Hepatocyte (in vitro differentiated cells): ENCODE data around the gene GSC2. TPM values are rescaled to one million over a fixed set of nuclear protein-coding genes. Genes with fewer than 3 reads are reported as not detected.

Experiments
- DNase-seq: peaks from one replicate; pipeline ENCODE4 v3.0.0-alpha.2; 2016; ENCODE audit warnings: low spot score
- H2AFZ ChIP-seq: fragments of 200-600 bp; sonication (generic); 2 replicates; pipeline ENCODE4 v1.6.0; 2016; ENCODE audit warnings: antibody characterized with exemption, mild to moderate bottlenecking
- H3K27ac ChIP-seq: fragments of 200-600 bp; sonication (generic); 2 replicates; pipeline ENCODE4 v1.5.1; 2016; ENCODE audit warnings: mild to moderate bottlenecking
- H3K27me3 ChIP-seq: fragments of 200-600 bp; sonication (generic); 2 replicates; pipeline ENCODE4 v1.6.1; 2016
- H3K36me3 ChIP-seq: fragments of 200-600 bp; sonication (generic); replicated peaks from 2 replicates; pipeline ENCODE4 v1.5.1; 2016; ENCODE audit warnings: low read depth; ENCODE audit not compliant: insufficient read depth
- H3K4me1 ChIP-seq: fragments of 200-600 bp; sonication (generic); 2 replicates; pipeline ENCODE4 v1.5.1; 2016; ENCODE audit warnings: mild to moderate bottlenecking, moderate library complexity; ENCODE audit not compliant: insufficient read depth
- H3K4me2 ChIP-seq: fragments of 200-600 bp; sonication (generic); 2 replicates; pipeline ENCODE4 v1.6.0; 2016
- H3K4me3 ChIP-seq: fragments of 200-600 bp; sonication (generic); 2 replicates; pipeline ENCODE4 v1.5.1; 2016; ENCODE audit warnings: mild to moderate bottlenecking
- H3K79me2 ChIP-seq: fragments of 200-600 bp; sonication (generic); 2 replicates; pipeline ENCODE4 v1.6.0; 2017; ENCODE audit warnings: mild to moderate bottlenecking
- H3K9me2 ChIP-seq: fragments of 200-600 bp; sonication (generic); replicated peaks from 2 replicates; pipeline ENCODE4 v1.6.0; 2017; ENCODE audit warnings: mild to moderate bottlenecking; ENCODE audit not compliant: insufficient read depth
- H3K9me3 ChIP-seq: fragments of 200-600 bp; sonication (generic); 2 replicates; pipeline ENCODE4 v1.5.1; 2016; ENCODE audit warnings: low read depth, mild to moderate bottlenecking
- H4K20me1 ChIP-seq: fragments of 200-600 bp; sonication (generic); 2 replicates; pipeline ENCODE4 v1.6.0; 2016; ENCODE audit warnings: mild to moderate bottlenecking; ENCODE audit not compliant: insufficient read depth, poor library complexity, severe bottlenecking
- CTCF ChIP-seq: fragments of 200-600 bp; sonication (generic); IDR thresholded peaks from 2 replicates; pipeline ENCODE4 v1.5.1; 2016; ENCODE audit warnings: antibody characterized with exemption, mild to moderate bottlenecking; ENCODE audit not compliant: poor library complexity
- EZH2 ChIP-seq: fragments of 200-600 bp; sonication (generic); IDR thresholded peaks from 2 replicates; pipeline ENCODE4 v1.6.1; 2016; ENCODE audit warnings: antibody characterized with exemption, mild to moderate bottlenecking, borderline replicate concordance
- EZH2phosphoT487 ChIP-seq: fragments of 200-600 bp; sonication (generic); IDR thresholded peaks from one replicate; pipeline ENCODE4 v1.6.1; 2018; ENCODE audit warnings: antibody characterized with exemption, mild to moderate bottlenecking, low read depth, moderate library complexity; ENCODE audit not compliant: unreplicated experiment, severe bottlenecking
- WGBS: methylation state at CpG from one replicate; pipeline ENCODE4 v1.1.6; 2016; ENCODE audit warnings: low lambda C conversion rate; ENCODE audit errors: missing lambda C conversion rate; 5-methylcytosine and 5-hydroxymethylcytosine counted together
- polyA plus RNA-seq: library from polyadenylated mRNA; unstranded; fragments of >200 nt; fragmentation: Nextera tagmentation; extraction: Ambion mirVana; gene quantifications from 2 replicates; pipeline ENCODE4 v1.2.1, GENCODE V29; 2016
- total RNA-seq: library from RNA; depleted of rRNA; stranded (reverse); fragments of >200 nt; gene quantifications from 2 replicates; pipeline ENCODE4 v1.2.3, GENCODE V29; 2014

Gene GSC2
- total and polyA plus RNA-seq, 2 experiments from 2014 or later = not detected

DNA sequence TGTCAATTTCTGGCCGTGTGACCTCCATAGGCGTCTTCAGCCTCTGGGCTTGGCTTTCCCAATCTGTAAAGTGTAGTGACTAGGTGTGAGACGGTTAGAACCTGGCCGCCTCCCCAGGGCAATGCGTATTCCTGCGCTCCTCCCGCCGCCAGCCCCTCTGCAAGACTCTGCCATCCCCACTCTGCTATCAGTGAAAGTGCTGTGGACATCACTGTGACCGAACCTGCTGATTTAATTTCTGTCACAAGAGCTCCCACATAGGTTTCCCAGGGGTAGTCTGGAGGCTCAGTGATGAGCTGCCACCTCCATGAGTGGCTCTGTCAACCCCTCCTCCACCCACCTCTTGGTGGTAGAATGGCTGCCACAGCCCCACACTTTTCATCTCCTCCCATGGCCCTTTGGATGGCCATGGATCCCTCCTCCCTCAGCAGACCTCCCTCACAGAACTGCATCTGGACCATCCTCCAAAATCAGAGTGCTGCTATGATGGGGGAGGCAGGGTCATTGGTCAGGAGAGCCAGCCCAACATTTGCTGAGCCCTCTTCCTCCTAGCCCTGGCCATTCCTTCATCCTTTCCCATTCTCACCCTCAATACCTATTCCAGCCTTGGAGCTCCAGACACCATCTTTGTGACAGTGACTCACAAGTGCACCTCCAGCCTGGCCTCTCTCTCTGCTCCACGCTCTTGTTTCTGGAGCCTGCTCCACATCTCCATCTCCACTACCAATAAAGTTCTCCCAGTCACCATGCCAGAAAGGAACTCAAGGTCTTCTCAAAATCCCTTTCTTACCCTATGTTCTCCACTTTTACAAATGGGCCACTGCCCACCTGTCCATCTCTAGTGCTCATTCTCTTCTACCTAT lies 1.5 kb upstream of the GSC2 start:
- Histone ChIP-seq H3K4me3 (no peak overlapping the region), H3K27ac (no peak overlapping the region), H3K9me2 (no peaks in the 10 kb centered on the region), H4K20me1 (no peaks in the 10 kb centered on the region), H3K36me3 (no peaks in the 10 kb centered on the region), H3K4me1 (no peaks in the 10 kb centered on the region), H3K27me3 (peaks cover 63% of the 10 kb centered on the region), H3K4me2 (no peak overlapping the region), H3K9me3 (no peaks in the 10 kb centered on the region), H3K79me2 (no peaks in the 10 kb centered on the region), H2AFZ (no peak overlapping the region)
- 63% methylated on average over 10 of the region's 10 CpGs for WGBS
- TF ChIP-seq CTCF (no peak), EZH2 (no peak), EZH2phosphoT487 (no peak)
- DNase-seq = no peak

DNA sequence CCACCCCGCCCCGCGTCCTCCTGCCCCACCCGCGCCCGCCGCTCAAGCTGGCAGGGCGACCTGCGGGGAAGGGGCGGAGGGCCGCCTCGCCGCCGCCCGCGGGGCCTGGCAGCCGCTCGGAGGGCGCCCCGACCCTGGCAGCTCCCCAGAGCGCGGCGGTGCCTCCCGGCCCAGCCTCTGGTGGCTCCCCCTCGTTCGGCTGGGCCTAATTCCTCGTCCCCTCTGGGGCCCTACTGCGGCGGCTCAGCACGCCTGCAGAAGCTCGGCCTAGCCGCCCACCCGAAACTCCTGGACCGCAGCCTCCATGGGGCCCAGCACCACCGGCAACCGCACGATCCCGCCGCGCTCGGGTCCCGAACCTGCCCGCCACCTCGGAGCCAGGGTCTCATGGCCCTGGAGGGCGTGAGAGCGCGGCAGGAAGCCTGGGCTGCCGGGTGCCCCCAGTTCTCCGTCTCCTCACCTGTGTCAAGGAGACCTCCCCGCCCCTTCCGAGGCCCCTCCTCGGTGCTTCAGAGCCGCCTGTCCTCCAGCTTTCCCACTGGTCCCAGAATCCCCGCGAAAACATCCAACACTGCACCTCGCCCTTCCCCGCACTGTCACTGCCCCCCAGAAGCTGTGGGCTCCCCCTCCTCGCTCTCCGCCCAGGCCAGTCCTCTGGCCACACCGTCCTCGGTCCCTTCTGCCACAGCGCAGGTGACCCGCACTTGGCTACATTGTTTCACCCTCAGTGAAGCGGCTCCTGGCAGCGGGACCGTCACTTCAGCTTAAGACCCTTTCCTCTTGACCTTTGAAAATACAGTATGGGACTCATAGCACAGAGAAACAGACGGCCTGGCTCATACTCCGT lies 613 bp upstream of the GSC2 start:
- Histone ChIP-seq H3K4me2 (no peak overlapping the region), H3K79me2 (no peaks in the 10 kb centered on the region), H2AFZ (no peak overlapping the region), H4K20me1 (no peaks in the 10 kb centered on the region), H3K4me1 (no peaks in the 10 kb centered on the region), H3K27ac (no peak overlapping the region), H3K36me3 (no peaks in the 10 kb centered on the region), H3K9me3 (no peaks in the 10 kb centered on the region), H3K27me3 (peaks cover 68% of the 10 kb centered on the region), H3K4me3 (no peak overlapping the region), H3K9me2 (no peaks in the 10 kb centered on the region)
- DNase-seq = no peak
- TF ChIP-seq EZH2 = peak; percentile 71
- TF ChIP-seq EZH2phosphoT487 = peak; percentile 49
- no peak for TF ChIP-seq CTCF
- 34% methylated on average over 36 of the region's 68 CpGs for WGBS

DNA sequence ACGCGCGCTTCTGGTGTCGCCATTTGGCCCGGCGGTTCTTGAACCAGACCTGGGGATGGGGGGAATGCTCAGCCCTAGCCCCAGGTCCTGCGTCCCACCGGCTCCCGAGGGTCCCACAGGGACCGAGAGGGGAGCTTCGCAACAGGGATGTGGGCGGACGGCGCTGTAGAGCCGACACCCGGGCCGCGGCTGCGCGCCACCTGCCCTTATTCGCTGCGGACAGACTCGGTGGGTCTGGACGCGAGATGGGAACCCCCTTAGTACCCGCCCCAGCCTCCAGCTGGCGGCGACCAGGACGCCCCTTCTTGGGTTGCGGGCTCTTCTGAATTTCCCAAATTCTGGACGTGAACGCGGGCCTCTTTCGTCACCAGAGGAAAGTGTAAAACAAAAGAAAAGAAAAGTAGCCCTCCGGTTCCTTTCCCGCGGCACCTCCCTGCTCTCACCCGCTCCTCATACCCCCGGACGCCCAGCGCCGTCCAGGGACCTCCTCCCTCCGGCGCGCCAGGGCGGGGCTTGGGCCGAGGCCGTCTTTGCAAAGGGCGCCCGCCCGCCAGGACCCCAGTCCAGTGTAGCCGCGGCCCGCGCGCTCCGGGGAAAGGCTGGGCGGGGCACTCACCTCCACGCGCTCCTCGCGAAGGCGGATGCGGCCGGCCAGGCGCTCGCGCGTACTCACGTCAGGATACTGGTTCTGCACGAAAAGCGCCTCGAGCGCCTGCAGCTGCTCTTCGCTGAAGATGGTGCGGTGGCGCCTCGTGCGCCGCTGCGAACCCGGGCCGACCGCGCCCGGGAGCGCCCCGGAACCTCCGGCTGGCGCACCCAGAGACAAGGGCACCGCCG lies 827 bp downstream of the GSC2 start:
- H2AFZ ChIP-seq = peak overlapping the region; percentile 49
- DNase-seq = no peak
- H3K4me3 ChIP-seq = no peak overlapping the region

More for the DNA sequence above, 827 bp downstream of the GSC2 start:
- Histone ChIP-seq H3K27me3 (peaks cover 68% of the 10 kb centered on the region), H3K4me1 (no peaks in the 10 kb centered on the region), H4K20me1 (no peaks in the 10 kb centered on the region), H3K9me2 (no peaks in the 10 kb centered on the region), H3K9me3 (no peaks in the 10 kb centered on the region), H3K36me3 (no peaks in the 10 kb centered on the region), H3K4me2 (peak overlapping the region; percentile 79), H3K27ac (no peak overlapping the region), H3K79me2 (no peaks in the 10 kb centered on the region)
- peak; percentile 91 for TF ChIP-seq EZH2
- TF ChIP-seq CTCF = no peak
- peak; percentile 22 for TF ChIP-seq EZH2phosphoT487
- WGBS = 14% methylated on average over 75 of the region's 92 CpGs
